Left ventricle myocardium inferior (tissue), 1 donor: ENCODE measurements around the gene KCNJ5. TPM values are rescaled to one million over a fixed set of nuclear protein-coding genes. Genes with fewer than 3 reads are reported as not detected.

Source experiments
- DNase-seq: peaks from one replicate; pipeline ENCODE4 v3.0.0-alpha.2; 2020
- H3K27ac ChIP-seq: fragments of 200-600 bp; replicated peaks from 2 replicates; pipeline ENCODE4 v1.8.0; 2021
- H3K27me3 ChIP-seq: fragments of 200-600 bp; 2 replicates; pipeline ENCODE4 v1.8.0; 2021; ENCODE audit warnings: low read depth
- H3K36me3 ChIP-seq: fragments of 200-600 bp; 2 replicates; pipeline ENCODE4 v1.8.0; 2021
- H3K4me1 ChIP-seq: fragments of 200-600 bp; 2 replicates; pipeline ENCODE4 v1.8.0; 2021
- H3K4me3 ChIP-seq: fragments of 200-600 bp; 2 replicates; pipeline ENCODE4 v1.8.0; 2021; ENCODE audit warnings: mild to moderate bottlenecking, moderate library complexity
- H3K9me3 ChIP-seq: fragments of 200-600 bp; replicated peaks from 2 replicates; pipeline ENCODE4 v1.8.0; 2021
- CTCF ChIP-seq: fragments of 200-600 bp; IDR thresholded peaks from 2 replicates; pipeline ENCODE4 v1.8.0; 2021; ENCODE audit warnings: antibody characterized with exemption, mild to moderate bottlenecking, borderline replicate concordance
- intact Hi-C: fragments of 100-400 bp; cut with micrococcal nuclease; formaldehyde crosslinking; loops from one replicate; pipeline ENCODE4 v1.11.0; 2022
- total RNA-seq: library from RNA; stranded (reverse); fragmentation: NEBNext Ultra II Directional; extraction: Animal tissue kit (Norgen Biotek cat#: 25700); gene quantifications from one replicate; pipeline ENCODE4 v1.2.1, GENCODE V29; 2021
- donor health status: DM: no; HTN: yes; CAD: no; lungs with severe emphysema.

Gene KCNJ5
- total RNA-seq, 1 donor from 2014 or later, result 5.4 TPM

- no peak for DNase-seq
- H3K36me3 ChIP-seq, result no peaks in the 10 kb centered on the region
- H3K27ac ChIP-seq, result no peak overlapping the region
- H3K4me3 ChIP-seq, result no peak overlapping the region
- no peak for TF ChIP-seq CTCF
- no peaks in the 10 kb centered on the region for H3K9me3 ChIP-seq
- no peaks in the 10 kb centered on the region for H3K27me3 ChIP-seq
- intact Hi-C loops, result no loop called here
- no peaks in the 10 kb centered on the region for H3K4me1 ChIP-seq
These were observed 18.6 kb upstream of the KCNJ5 start for GRCh38 chr11:128872594-128872993.

GRCh38 chr11:128874427-128874826, 16.7 kb upstream of the KCNJ5 start:
- Histone ChIP-seq H3K4me1 (no peaks in the 10 kb centered on the region), H3K36me3 (no peaks in the 10 kb centered on the region), H3K4me3 (no peak overlapping the region), H3K27me3 (no peaks in the 10 kb centered on the region), H3K9me3 (no peaks in the 10 kb centered on the region), H3K27ac (no peak overlapping the region)
- intact Hi-C loops, result no loop called here
- no peak for TF ChIP-seq CTCF
- no peak for DNase-seq

DNA sequence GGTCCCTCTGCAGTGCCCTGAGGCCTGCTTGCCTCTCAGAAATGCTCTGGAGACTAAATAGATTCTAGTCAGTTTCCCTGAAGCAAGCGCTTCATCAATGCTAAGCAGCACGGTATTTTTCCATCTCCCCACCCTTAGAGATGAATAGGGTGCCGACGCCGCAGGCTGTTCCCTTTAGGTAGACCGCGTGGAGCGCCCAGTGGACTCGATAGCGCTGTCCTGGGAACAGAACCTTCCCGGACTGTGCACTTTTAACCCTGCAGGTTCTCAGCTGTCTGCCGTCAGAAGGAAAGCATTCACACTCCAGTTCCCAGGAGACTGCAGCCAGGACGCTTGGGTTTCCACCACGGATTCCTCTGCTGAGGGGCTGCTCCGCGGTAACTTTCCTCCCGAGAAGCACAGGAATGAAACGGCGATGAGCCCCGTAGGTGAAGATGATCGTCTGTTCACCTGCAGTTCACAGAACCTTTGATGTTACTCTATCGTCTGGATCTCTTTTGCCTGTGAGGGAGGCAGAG, 15.0 kb upstream of the KCNJ5 start:
- Histone ChIP-seq H3K9me3 (no peaks in the 10 kb centered on the region), H3K27me3 (peaks cover 7% of the 10 kb centered on the region), H3K4me1 (no peaks in the 10 kb centered on the region), H3K4me3 (no peak overlapping the region), H3K36me3 (no peaks in the 10 kb centered on the region), H3K27ac (no peak overlapping the region)
- TF ChIP-seq CTCF, result no peak
- no peak for DNase-seq
- intact Hi-C loops, result no loop called here

DNA sequence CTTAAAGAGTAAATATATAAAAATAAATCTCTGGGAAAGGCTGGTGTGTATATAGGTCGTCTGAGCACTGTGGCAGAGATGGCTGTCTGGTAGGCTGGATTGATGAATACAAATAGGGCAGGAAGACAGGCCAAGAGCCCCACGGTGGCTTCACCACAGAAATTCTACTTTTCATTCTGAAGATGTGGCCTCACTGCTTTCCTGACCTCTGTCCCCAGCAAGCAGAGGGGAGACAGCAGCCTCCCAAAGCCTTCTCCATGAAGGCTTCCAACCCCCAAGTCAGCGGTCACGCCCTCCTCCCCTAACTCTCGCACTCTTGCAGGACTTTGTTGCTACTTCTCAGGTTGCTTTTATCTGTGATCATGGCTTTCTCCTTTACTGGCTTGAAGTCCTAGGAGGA, 13.4 kb upstream of the KCNJ5 start:
- Histone ChIP-seq H3K27me3 (peaks cover 7% of the 10 kb centered on the region), H3K36me3 (no peaks in the 10 kb centered on the region), H3K27ac (no peak overlapping the region), H3K4me3 (no peak overlapping the region), H3K9me3 (no peaks in the 10 kb centered on the region), H3K4me1 (no peaks in the 10 kb centered on the region)
- intact Hi-C loops, result no loop called here
- no peak for DNase-seq
- TF ChIP-seq CTCF, result no peak

- no peaks in the 10 kb centered on the region for H3K36me3 ChIP-seq
- no peak overlapping the region for H3K27ac ChIP-seq
- no peak for DNase-seq
- TF ChIP-seq CTCF, result no peak
- no peaks in the 10 kb centered on the region for H3K4me1 ChIP-seq
- intact Hi-C loops, result no loop called here
- H3K27me3 ChIP-seq, result peaks cover 7% of the 10 kb centered on the region
- H3K9me3 ChIP-seq, result no peaks in the 10 kb centered on the region
- H3K4me3 ChIP-seq, result no peak overlapping the region
These were observed 12.7 kb upstream of the KCNJ5 start for GRCh38 chr11:128878455-128878854.

DNA sequence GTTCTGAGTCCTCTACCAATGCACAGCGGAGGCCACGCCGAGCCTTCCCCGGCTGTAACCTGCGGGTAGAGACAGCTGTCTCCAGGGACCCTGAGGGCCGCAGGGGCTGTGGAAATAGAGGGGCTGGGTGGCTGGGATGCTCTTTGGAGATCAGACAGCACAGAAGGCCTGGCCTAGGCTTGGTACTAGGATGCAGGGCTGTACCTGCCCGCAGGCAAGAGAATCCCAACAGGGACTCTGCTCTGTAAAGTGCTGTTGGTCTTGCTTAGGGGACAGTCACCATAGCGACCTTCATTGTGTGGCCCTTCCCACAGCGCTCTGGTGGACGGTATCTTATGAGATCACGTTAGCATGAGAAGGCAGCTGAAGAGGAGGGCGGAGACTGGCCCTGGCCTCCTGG, 11.3 kb upstream of the KCNJ5 start:
- intact Hi-C loops, result no loop called here
- peaks cover 7% of the 10 kb centered on the region for H3K27me3 ChIP-seq
- no peak for DNase-seq
- H3K4me3 ChIP-seq, result no peak overlapping the region
- H3K9me3 ChIP-seq, result no peaks in the 10 kb centered on the region
- no peak overlapping the region for H3K27ac ChIP-seq
- TF ChIP-seq CTCF, result no peak
- no peaks in the 10 kb centered on the region for H3K4me1 ChIP-seq
- no peaks in the 10 kb centered on the region for H3K36me3 ChIP-seq
